ENCODE data around the gene COL4A6.

DNA sequence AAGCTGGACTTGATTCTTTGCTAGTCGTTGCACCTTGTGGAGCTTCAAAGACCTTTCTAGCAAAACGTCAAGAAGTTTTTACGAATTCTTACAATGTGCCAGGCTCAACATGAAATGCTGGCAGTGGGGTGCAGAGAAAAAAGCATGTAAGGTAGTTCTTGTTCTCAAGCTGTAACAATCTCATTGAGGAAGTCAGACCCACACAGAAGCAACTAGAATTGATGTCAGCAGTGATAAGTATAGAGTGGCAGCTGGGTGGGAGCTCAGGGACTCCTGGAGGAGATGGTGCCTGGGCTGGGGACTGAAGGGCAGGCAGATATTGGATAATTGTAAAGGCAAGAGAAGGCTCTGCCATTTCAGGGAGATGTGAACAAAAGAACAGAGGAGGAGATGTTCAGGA is 264.3 kb downstream of the COL4A6 start:
- TF ChIP-seq SREBF2 (IDR thresholded peaks at IDR 0.05; ENCODE audit: low read length), result no peak
- TF ChIP-seq, protein P1, sequence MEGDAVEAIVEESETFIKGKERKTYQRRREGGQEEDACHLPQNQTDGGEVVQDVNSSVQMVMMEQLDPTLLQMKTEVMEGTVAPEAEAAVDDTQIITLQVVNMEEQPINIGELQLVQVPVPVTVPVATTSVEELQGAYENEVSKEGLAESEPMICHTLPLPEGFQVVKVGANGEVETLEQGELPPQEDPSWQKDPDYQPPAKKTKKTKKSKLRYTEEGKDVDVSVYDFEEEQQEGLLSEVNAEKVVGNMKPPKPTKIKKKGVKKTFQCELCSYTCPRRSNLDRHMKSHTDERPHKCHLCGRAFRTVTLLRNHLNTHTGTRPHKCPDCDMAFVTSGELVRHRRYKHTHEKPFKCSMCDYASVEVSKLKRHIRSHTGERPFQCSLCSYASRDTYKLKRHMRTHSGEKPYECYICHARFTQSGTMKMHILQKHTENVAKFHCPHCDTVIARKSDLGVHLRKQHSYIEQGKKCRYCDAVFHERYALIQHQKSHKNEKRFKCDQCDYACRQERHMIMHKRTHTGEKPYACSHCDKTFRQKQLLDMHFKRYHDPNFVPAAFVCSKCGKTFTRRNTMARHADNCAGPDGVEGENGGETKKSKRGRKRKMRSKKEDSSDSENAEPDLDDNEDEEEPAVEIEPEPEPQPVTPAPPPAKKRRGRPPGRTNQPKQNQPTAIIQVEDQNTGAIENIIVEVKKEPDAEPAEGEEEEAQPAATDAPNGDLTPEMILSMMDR (IDR thresholded peaks at IDR 0.05 in 2 of 3, conservative IDR thresholded peaks at IDR 0.05 in 1 of 3; ENCODE audit: control insufficient read depth in 2 of 3, extremely low read depth in 1 of 3, insufficient read depth in 1 of 3, low read depth in 3 of 3, low read length in 3 of 3), result no peak
- no peak for TF ChIP-seq POLR2AphosphoS5 (IDR thresholded peaks at IDR 0.05; ENCODE audit: low read length)
- no peak for TF ChIP-seq POLR2AphosphoS2 (IDR thresholded peaks at IDR 0.05; ENCODE audit: low read depth, low read length)
- TF ChIP-seq EP300 (IDR thresholded peaks at IDR 0.05; ENCODE audit: borderline replicate concordance in 1 of 2, control insufficient read depth in 1 of 2, low read depth in 2 of 2, low read length in 2 of 2), result no peak
- TF ChIP-seq, protein P2, sequence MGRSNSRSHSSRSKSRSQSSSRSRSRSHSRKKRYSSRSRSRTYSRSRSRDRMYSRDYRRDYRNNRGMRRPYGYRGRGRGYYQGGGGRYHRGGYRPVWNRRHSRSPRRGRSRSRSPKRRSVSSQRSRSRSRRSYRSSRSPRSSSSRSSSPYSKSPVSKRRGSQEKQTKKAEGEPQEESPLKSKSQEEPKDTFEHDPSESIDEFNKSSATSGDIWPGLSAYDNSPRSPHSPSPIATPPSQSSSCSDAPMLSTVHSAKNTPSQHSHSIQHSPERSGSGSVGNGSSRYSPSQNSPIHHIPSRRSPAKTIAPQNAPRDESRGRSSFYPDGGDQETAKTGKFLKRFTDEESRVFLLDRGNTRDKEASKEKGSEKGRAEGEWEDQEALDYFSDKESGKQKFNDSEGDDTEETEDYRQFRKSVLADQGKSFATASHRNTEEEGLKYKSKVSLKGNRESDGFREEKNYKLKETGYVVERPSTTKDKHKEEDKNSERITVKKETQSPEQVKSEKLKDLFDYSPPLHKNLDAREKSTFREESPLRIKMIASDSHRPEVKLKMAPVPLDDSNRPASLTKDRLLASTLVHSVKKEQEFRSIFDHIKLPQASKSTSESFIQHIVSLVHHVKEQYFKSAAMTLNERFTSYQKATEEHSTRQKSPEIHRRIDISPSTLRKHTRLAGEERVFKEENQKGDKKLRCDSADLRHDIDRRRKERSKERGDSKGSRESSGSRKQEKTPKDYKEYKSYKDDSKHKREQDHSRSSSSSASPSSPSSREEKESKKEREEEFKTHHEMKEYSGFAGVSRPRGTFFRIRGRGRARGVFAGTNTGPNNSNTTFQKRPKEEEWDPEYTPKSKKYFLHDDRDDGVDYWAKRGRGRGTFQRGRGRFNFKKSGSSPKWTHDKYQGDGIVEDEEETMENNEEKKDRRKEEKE (IDR thresholded peaks at IDR 0.05), result no peak
- TF ChIP-seq SIN3A (IDR thresholded peaks at IDR 0.05; ENCODE audit: low read depth, low read length), result no peak
- TF ChIP-seq, protein P3, sequence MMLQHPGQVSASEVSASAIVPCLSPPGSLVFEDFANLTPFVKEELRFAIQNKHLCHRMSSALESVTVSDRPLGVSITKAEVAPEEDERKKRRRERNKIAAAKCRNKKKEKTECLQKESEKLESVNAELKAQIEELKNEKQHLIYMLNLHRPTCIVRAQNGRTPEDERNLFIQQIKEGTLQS (IDR thresholded peaks at IDR 0.05; ENCODE audit: borderline replicate concordance, extremely low read depth, low read depth, low read length), result no peak
- no peak for TF ChIP-seq ATF2 (IDR thresholded peaks at IDR 0.05; ENCODE audit: low read length)
- TF ChIP-seq PAX5 (IDR thresholded peaks at IDR 0.05; ENCODE audit: borderline replicate concordance, low read depth, low read length), result no peak
